ENCODE results near the gene PTPRT. TPM values are rescaled to one million over a fixed set of nuclear protein-coding genes. Genes with fewer than 3 reads are reported as not detected.

Gene PTPRT
- total RNA-seq, 1 experiment from 2014 or later = 0.13 TPM

GRCh38 chr20:42639140-42639539, 550.6 kb downstream of the PTPRT start:
- no peak overlapping the region for H2BK15ac ChIP-seq (ENCODE audit: low read depth, low read length)
- no CpG with 5 or more reads among the region's 5 CpGs for WGBS (ENCODE audit: extremely low coverage, insufficient read length, low lambda C conversion rate)
- Mint-ChIP-seq H3K4me3 (no peak overlapping the region), H3K4me1 (peaks cover 7 to 9% of the 10 kb centered on the region in 2 experiments; a peak in 3 of 4 replicates), H3K9me3 (no peaks in the 10 kb centered on the region; a peak in 1 of 5 replicates), H3K27ac (no peak overlapping the region), H3K36me3 (ENCODE audit: insufficient read depth in 1 of 3, low read depth in 3 of 3) (no peaks in the 10 kb centered on the region), H3K27me3 (ENCODE audit: low read depth) (no peaks in the 10 kb centered on the region; the same call in 1 of the 2 replicates)
- no peaks in the 10 kb centered on the region for H3K79me1 ChIP-seq (ENCODE audit: insufficient read depth, low read depth, low read length, poor library complexity, severe bottlenecking)
- H3K14ac ChIP-seq (ENCODE audit: insufficient read depth, low read length) = no peak overlapping the region
- H3K9me3 ChIP-seq (ENCODE audit: control insufficient read depth, low read depth, low read length) = no peaks in the 10 kb centered on the region
- no peak overlapping the region for H2BK20ac ChIP-seq (ENCODE audit: low read depth, low read length, poor library complexity, severe bottlenecking)
- H3T11ph ChIP-seq (ENCODE audit: low read length) = no peak overlapping the region
- no peaks in the 10 kb centered on the region for H3K27me3 ChIP-seq (ENCODE audit: insufficient read depth, low read length)
- no peak overlapping the region for H2BK120ac ChIP-seq (ENCODE audit: low read depth, low read length, poor library complexity, severe bottlenecking)
- DNase-seq = peak; percentile 30
- no peak overlapping the region for H3K23ac ChIP-seq (ENCODE audit: insufficient read length, low read depth, low read length)
- no peak overlapping the region for H3K9ac ChIP-seq (ENCODE audit: extremely low read depth, insufficient read length, low read length)
- H2AK5ac ChIP-seq (ENCODE audit: insufficient read length, low read length) = no peak overlapping the region
- H3K79me2 ChIP-seq (ENCODE audit: insufficient read depth, low read length) = no peaks in the 10 kb centered on the region
- TF ChIP-seq CTCF (conservative IDR thresholded peaks at IDR 0.05) = no peak
- H3K23me2 ChIP-seq (ENCODE audit: insufficient read length, low read depth, low read length, poor library complexity, severe bottlenecking) = no peaks in the 10 kb centered on the region
- no peak overlapping the region for H3K4ac ChIP-seq (ENCODE audit: low read depth, low read length)
- H2BK5ac ChIP-seq (ENCODE audit: insufficient read length, low read length) = no peak overlapping the region
- H3K27ac ChIP-seq (ENCODE audit: insufficient read length, low read depth, low read length) = no peak overlapping the region
- no peak overlapping the region for H3K56ac ChIP-seq (ENCODE audit: insufficient read length, low read depth, low read length)
- H3K4me2 ChIP-seq (ENCODE audit: insufficient read depth, insufficient read length, low read length) = no peak overlapping the region
- no peak overlapping the region for H4K91ac ChIP-seq (ENCODE audit: insufficient read length, low read depth, low read length)
- no peak overlapping the region for H3K18ac ChIP-seq (ENCODE audit: insufficient read length, low read depth, low read length)
- H2BK12ac ChIP-seq (ENCODE audit: insufficient read length, low read depth, low read length) = no peak overlapping the region
- H3K4me1 ChIP-seq (ENCODE audit: insufficient read depth, low read length) = no peaks in the 10 kb centered on the region
- H2AFZ ChIP-seq (ENCODE audit: low read length) = no peak overlapping the region
- no peaks in the 10 kb centered on the region for H4K20me1 ChIP-seq (ENCODE audit: control insufficient read depth, insufficient read depth, insufficient read length)
- H4K8ac ChIP-seq (replicated peaks; ENCODE audit: insufficient read length, low read depth, low read length) = no peak overlapping the region
- H4K5ac ChIP-seq (ENCODE audit: insufficient read length, low read depth, low read length) = no peak overlapping the region
